ENCODE measurements around the gene SUMF2. TPM values are rescaled to one million over a fixed set of nuclear protein-coding genes. Genes with fewer than 3 reads are reported as not detected.

Gene SUMF2
- total and polyA plus RNA-seq, 2 of the 13 experiments (the other 11 are each of a cell fraction or from before 2014, with no cell fraction given): 48.9 to 54.4 TPM

DNA sequence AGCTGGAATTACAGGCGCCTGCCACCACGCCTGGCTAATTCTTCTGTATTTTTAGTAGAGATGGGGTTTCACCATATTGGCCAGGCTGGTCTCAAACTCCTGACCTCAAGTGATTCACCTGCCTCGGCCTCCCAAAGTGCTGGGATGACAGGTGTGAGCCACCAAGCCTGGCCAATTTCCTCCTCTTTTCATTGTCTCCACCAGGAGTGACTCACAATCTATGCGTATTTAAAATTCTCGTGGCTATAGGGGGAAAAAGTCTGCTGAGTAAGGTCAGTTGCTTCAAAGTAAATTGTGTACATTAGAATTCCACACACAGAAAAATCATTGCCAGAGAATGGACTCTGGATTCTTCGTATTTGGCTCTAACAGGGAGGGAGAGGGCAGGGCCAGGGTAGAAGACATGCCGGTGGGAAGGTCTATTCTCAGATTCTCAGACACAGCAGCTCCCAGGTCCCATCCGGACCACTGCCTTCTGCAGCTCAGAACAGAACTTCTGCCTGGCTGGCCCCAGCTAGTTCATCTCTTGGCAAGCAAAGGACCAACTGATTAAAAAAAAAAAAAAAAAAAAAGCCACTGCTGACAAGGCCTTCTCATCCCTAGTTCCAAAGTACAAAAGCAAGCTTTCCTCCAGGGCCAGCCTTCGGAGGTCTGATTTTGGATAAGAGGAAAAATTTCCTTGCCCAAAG is 35.0 kb upstream of the SUMF2 start (continued):
- peak; percentile 2; the same call in 1 of the 2 replicates for TF ChIP-seq ZNF20 (CRISPR knock-in tag; IDR thresholded peaks at IDR 0.05)
- TF ChIP-seq HMGA1 (CRISPR knock-in tag; conservative IDR thresholded peaks at IDR 0.05): no peak
- 0 out of 2 replicates have a peak, but pooled peaks have one; percentile 25 for TF ChIP-seq ZFX (CRISPR knock-in tag; IDR thresholded peaks at IDR 0.05; ENCODE audit: low read depth)
- TF ChIP-seq RAD51 (IDR thresholded peaks at IDR 0.05; ENCODE audit: borderline replicate concordance): no peak
- peak; percentile 80 for TF ChIP-seq PHF21A (CRISPR knock-in tag; IDR thresholded peaks at IDR 0.05)
- TF ChIP-seq NFKB2 (CRISPR knock-in tag; IDR thresholded peaks at IDR 0.05; ENCODE audit: borderline replicate concordance): no peak
- no peak for TF ChIP-seq ZNF333 (CRISPR knock-in tag; IDR thresholded peaks at IDR 0.05; ENCODE audit: borderline replicate concordance)
- TF ChIP-seq CREB1 (IDR thresholded peaks at IDR 0.05): 0 out of 2 replicates have a peak, but pooled peaks have one; percentile 30
- TF ChIP-seq CREB1 (CRISPR knock-in tag; IDR thresholded peaks at IDR 0.05): peak; percentile 45; the same call in 1 of the 2 replicates
- TF ChIP-seq PAWR (CRISPR knock-in tag; IDR thresholded peaks at IDR 0.05; ENCODE audit: borderline replicate concordance): no peak
- TF ChIP-seq SMAD1 (CRISPR knock-in tag; IDR thresholded peaks at IDR 0.05; ENCODE audit: borderline replicate concordance, low read depth): no peak
- TF ChIP-seq SALL2 (CRISPR knock-in tag; IDR thresholded peaks at IDR 0.05): no peak
- TF ChIP-seq FOXC1 (CRISPR knock-in tag; IDR thresholded peaks at IDR 0.05; ENCODE audit: borderline replicate concordance): no peak
- TF ChIP-seq MAF1 (CRISPR knock-in tag; IDR thresholded peaks at IDR 0.05; ENCODE audit: borderline replicate concordance): no peak
- TF ChIP-seq, protein P1, sequence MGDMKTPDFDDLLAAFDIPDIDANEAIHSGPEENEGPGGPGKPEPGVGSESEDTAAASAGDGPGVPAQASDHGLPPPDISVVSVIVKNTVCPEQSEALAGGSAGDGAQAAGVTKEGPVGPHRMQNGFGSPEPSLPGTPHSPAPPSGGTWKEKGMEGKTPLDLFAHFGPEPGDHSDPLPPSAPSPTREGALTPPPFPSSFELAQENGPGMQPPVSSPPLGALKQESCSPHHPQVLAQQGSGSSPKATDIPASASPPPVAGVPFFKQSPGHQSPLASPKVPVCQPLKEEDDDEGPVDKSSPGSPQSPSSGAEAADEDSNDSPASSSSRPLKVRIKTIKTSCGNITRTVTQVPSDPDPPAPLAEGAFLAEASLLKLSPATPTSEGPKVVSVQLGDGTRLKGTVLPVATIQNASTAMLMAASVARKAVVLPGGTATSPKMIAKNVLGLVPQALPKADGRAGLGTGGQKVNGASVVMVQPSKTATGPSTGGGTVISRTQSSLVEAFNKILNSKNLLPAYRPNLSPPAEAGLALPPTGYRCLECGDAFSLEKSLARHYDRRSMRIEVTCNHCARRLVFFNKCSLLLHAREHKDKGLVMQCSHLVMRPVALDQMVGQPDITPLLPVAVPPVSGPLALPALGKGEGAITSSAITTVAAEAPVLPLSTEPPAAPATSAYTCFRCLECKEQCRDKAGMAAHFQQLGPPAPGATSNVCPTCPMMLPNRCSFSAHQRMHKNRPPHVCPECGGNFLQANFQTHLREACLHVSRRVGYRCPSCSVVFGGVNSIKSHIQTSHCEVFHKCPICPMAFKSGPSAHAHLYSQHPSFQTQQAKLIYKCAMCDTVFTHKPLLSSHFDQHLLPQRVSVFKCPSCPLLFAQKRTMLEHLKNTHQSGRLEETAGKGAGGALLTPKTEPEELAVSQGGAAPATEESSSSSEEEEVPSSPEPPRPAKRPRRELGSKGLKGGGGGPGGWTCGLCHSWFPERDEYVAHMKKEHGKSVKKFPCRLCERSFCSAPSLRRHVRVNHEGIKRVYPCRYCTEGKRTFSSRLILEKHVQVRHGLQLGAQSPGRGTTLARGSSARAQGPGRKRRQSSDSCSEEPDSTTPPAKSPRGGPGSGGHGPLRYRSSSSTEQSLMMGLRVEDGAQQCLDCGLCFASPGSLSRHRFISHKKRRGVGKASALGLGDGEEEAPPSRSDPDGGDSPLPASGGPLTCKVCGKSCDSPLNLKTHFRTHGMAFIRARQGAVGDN (CRISPR knock-in tag; IDR thresholded peaks at IDR 0.05): peak; percentile 49; the same call in 1 of the 2 replicates
- TF ChIP-seq BRCA1 (CRISPR knock-in tag; IDR thresholded peaks at IDR 0.05): no peak
- TF ChIP-seq, protein P2, sequence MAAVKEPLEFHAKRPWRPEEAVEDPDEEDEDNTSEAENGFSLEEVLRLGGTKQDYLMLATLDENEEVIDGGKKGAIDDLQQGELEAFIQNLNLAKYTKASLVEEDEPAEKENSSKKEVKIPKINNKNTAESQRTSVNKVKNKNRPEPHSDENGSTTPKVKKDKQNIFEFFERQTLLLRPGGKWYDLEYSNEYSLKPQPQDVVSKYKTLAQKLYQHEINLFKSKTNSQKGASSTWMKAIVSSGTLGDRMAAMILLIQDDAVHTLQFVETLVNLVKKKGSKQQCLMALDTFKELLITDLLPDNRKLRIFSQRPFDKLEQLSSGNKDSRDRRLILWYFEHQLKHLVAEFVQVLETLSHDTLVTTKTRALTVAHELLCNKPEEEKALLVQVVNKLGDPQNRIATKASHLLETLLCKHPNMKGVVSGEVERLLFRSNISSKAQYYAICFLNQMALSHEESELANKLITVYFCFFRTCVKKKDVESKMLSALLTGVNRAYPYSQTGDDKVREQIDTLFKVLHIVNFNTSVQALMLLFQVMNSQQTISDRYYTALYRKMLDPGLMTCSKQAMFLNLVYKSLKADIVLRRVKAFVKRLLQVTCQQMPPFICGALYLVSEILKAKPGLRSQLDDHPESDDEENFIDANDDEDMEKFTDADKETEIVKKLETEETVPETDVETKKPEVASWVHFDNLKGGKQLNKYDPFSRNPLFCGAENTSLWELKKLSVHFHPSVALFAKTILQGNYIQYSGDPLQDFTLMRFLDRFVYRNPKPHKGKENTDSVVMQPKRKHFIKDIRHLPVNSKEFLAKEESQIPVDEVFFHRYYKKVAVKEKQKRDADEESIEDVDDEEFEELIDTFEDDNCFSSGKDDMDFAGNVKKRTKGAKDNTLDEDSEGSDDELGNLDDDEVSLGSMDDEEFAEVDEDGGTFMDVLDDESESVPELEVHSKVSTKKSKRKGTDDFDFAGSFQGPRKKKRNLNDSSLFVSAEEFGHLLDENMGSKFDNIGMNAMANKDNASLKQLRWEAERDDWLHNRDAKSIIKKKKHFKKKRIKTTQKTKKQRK (IDR thresholded peaks at IDR 0.05; ENCODE audit: low read length): no peak

All from HepG2 (cell line).